ENCODE results near the gene RNF224.

Gene RNF224

DNA sequence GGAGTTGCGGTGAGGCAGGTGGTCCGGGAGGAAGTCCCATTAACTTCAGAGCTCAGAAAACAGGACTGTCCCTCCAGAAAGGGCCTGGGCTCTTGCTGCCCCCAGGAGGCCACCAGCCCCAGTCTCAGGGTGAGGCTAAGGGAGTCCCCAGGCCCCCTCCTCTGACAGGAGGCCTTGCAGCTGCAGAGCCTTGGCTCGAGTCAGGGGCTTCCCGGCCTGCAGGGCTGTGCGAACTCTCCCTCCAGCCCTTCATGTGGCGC is 20.5 kb downstream of the RNF224 start:
- TF ChIP-seq POLR2A (IDR thresholded peaks at IDR 0.05; ENCODE audit: low read depth, low read length) (no peak), PAX5 (IDR thresholded peaks at IDR 0.05; ENCODE audit: insufficient read depth, low read length, severe bottlenecking) (no peak), POU2F2 (IDR thresholded peaks at IDR 0.05; ENCODE audit: low read depth, low read length) (no peak), TAF1 (IDR thresholded peaks at IDR 0.05; ENCODE audit: low read depth, low read length) (no peak), POLR2AphosphoS5 (IDR thresholded peaks at IDR 0.05; ENCODE audit: low read depth, low read length) (no peak), SPI1 (IDR thresholded peaks at IDR 0.05; ENCODE audit: low read depth, low read length) (no peak)
- no peak for FAIRE-seq
- DNase-seq (ENCODE audit: insufficient read length, low spot score) = no peak

DNA sequence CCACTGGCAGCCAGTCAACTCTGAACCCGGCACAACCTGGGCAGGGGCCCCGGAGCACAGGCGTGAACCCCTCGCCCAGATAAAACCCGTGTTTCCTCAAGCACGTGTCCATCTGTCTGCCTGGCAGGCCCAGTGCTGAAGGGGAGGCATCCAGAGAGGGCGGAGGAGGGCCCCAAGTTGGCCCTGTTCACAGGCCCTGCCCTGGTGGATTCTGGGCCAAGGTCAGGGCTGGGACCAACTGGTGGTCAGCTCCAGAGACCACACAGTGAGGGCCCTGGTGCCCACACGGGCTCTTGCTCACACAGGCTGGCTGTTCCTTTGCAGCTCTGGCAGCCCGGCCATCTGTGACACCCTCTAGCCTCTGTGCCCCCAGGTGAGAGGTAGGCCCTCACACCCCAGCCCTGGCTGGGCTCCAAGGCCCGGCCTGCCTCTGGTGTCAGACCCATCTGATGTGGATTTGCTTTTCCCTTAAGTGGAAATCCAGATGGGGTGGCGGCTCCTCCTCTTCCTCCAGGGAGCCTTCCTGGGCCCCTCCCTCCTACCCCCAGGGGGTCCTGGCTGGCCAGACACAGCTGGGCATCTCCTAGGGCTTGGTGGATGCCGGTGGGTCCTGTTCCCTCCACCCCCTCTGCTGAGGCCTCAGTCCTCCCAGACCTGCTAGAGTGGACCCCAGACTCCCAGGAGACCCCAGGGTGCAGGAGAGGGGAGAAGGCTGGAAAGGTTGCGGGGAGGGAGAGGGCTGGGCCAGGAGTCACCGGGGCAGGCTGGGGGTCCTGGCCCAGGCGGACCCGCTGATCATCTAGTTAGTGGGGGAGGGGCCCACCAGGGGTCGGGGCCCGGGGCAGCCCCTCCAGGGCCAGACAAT is 23.3 kb downstream of the RNF224 start:
- DNase-seq (ENCODE audit: insufficient read length, low spot score) (no peak), FAIRE-seq (no peak)
- TF ChIP-seq POLR2A (IDR thresholded peaks at IDR 0.05; ENCODE audit: low read depth, low read length) (no peak), POLR2AphosphoS5 (IDR thresholded peaks at IDR 0.05; ENCODE audit: low read depth, low read length) (no peak), SPI1 (IDR thresholded peaks at IDR 0.05; ENCODE audit: low read depth, low read length) (no peak), PAX5 (IDR thresholded peaks at IDR 0.05; ENCODE audit: insufficient read depth, low read length, severe bottlenecking) (no peak), TAF1 (IDR thresholded peaks at IDR 0.05; ENCODE audit: low read depth, low read length) (no peak), POU2F2 (IDR thresholded peaks at IDR 0.05; ENCODE audit: low read depth, low read length) (no peak)

DNA sequence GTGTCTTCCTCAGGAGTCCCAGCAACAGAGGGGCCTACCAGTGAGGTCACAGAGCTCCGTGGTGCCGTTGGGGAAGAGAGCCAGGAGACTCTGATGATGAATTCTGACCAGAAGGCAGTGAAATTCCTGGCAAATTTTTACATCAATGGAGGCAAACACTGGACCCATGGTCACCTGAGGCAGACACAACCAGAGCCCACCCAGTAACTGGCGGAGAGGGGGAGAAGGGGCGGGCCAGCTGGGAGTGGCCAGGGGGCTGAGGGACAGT is 23.8 kb downstream of the RNF224 start, which contains the start of gene STPG3:
Gene STPG3, plus strand, starts transcription at position 93 of the 268 bp plus-strand sequence. Its CDS starts 1 bp downstream, at position 94.
- FAIRE-seq (no peak), DNase-seq (ENCODE audit: insufficient read length, low spot score) (no peak)
- no peak for TF ChIP-seq POLR2A (IDR thresholded peaks at IDR 0.05; ENCODE audit: low read depth, low read length)
- no peak for TF ChIP-seq TAF1 (IDR thresholded peaks at IDR 0.05; ENCODE audit: low read depth, low read length)
- no peak for TF ChIP-seq POLR2AphosphoS5 (IDR thresholded peaks at IDR 0.05; ENCODE audit: low read depth, low read length)
- TF ChIP-seq PAX5 (IDR thresholded peaks at IDR 0.05; ENCODE audit: insufficient read depth, low read length, severe bottlenecking) = no peak
- no peak for TF ChIP-seq POU2F2 (IDR thresholded peaks at IDR 0.05; ENCODE audit: low read depth, low read length)
- no peak for TF ChIP-seq SPI1 (IDR thresholded peaks at IDR 0.05; ENCODE audit: low read depth, low read length)

DNA sequence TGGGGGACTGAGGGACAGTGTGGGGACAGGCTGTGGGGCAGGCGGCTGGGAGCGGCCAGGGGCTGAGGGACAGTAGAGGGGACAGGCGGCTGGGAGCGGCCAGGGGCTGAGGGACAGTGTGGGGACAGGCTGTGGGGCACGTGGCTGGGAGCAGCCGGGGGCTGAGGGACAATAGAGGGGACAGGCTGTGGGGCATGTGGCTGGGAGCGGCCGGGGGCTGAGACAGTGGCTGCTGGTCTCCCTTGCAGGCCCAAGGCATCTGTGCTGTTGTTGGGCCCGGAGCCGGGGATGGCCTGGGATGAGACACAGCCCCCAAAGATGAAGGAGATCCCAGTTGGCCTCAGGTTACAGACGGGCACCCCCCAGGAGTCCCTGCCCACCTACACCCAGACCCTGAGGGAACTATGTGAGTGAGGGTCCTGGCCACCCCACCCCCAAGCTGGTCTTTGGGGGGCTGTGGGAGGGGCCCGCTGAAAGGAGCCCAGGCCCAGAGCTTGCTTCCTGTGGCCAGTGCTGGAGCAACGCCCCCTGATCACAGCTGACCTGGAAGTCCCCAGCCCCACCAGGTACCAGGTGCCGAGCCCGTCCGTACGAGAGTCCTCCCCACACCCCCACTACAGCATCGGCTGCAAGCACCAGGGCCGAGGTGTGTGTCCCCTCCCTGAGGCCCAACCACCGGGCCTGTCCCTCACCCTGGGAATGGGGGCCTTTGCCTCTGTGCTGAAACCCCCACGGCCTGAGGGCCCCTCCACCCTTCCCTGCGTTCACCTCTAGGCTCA is 24.4 kb downstream of the RNF224 start:
- FAIRE-seq (no peak), DNase-seq (ENCODE audit: insufficient read length, low spot score) (no peak)
- TF ChIP-seq POLR2AphosphoS5 (IDR thresholded peaks at IDR 0.05; ENCODE audit: low read depth, low read length) = no peak

DNA sequence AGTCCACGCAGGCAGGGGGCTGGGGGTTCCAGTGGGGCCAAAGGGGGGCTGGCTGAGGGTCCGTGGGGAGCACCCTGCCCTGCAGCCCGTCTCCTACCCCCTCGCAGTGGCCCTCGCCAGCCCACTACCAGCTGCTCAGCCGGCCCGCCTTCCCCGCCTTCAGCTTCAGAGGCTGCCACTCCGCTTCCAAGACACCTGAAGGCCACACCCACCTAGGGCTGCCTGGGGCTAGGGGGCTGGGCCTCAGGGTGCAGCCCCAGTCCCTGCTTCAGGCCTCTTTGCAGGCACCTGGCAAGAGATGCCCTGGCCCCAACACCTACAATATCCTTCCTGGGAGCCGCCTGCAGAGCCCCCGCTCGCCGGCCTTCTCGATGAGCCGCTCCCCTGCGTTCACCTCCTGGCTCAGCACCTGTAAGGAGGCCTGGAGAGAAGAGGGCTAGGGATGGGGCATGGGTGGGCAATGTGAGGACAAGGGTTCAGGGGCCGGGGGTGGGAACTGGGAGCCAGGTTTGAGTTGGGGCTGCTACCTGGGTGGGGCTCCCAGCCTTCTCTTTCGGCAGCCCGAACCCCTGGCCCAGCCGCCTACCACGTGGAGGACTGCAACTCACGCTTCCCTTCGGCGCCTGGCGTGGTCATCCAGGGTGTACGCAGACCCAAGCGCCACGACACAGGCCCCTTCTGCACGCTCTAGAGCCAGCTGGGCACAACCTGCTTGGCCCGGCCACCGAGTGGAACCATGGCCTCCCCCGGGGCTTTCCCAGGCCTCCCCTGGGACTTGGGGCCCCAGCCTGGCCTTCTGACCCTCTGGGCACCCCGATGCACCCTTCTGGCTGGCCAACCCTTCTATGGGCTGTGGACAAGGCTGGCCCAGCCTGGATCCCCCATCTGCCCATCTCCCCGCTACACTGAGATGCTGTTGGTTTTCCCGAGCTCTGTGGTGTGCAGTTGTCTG is 25.5 kb downstream of the RNF224 start:
- FAIRE-seq (peak; percentile 16), DNase-seq (ENCODE audit: insufficient read length, low spot score) (no peak)
- no peak for TF ChIP-seq POU2F2 (IDR thresholded peaks at IDR 0.05; ENCODE audit: low read depth, low read length)
- no peak for TF ChIP-seq TAF1 (IDR thresholded peaks at IDR 0.05; ENCODE audit: low read depth, low read length)
- TF ChIP-seq PAX5 (IDR thresholded peaks at IDR 0.05; ENCODE audit: insufficient read depth, low read length, severe bottlenecking) = no peak
- no peak for TF ChIP-seq POLR2A (IDR thresholded peaks at IDR 0.05; ENCODE audit: low read depth, low read length)
- TF ChIP-seq POLR2AphosphoS5 (IDR thresholded peaks at IDR 0.05; ENCODE audit: low read depth, low read length) = no peak
- no peak for TF ChIP-seq SPI1 (IDR thresholded peaks at IDR 0.05; ENCODE audit: low read depth, low read length)

DNA sequence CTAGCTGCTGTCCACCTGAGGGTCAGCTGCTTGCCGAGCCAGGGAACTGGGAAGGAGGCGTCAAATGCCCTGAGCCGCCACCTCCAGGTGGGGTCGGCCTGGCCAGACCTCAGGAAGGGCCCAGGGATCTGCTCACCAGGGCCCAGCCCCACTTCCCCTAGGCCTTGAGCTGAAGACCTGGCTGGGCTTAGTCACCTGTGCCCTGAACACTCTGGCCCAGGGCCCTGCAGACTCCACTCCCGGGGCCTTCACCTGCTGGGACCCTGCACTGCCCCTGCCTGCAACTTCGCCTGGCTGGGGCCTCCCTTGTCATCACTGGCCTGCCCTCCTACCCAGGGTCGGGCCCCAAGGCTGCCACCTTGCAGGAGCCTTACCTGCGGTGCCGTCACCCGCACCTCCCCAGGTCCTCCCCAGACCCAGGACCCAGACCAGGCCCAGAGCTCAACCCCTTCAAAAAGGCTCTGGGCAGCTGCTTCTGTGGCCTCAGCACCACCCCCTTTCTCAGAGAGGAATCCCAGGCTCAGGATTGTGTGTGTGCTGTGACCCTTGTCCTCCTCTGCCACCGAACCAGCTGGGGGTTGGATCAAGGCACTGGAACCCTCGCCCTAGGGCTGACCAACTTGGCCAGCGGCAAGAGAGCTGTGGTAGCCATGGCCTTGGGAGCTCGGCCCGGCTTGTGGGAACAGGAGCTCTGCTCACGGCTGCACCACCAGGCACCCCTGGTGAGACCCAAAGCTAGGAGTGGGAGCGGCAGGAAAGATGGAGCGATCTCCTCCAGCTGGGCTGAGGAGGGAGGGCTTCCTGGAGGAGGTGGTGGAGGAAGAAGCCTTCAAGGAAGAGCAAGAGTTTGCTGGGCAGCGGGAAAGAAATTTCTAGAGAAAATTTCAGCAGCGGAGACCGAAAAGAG is 26.7 kb downstream of the RNF224 start:
- no peak for TF ChIP-seq POLR2A (IDR thresholded peaks at IDR 0.05; ENCODE audit: low read depth, low read length)
- TF ChIP-seq PAX5 (IDR thresholded peaks at IDR 0.05; ENCODE audit: insufficient read depth, low read length, severe bottlenecking) = no peak
- TF ChIP-seq TAF1 (IDR thresholded peaks at IDR 0.05; ENCODE audit: low read depth, low read length) = no peak
- no peak for TF ChIP-seq SPI1 (IDR thresholded peaks at IDR 0.05; ENCODE audit: low read depth, low read length)
- TF ChIP-seq POU2F2 (IDR thresholded peaks at IDR 0.05; ENCODE audit: low read depth, low read length) = no peak
- TF ChIP-seq POLR2AphosphoS5 (IDR thresholded peaks at IDR 0.05; ENCODE audit: low read depth, low read length) = no peak
- DNase-seq (ENCODE audit: insufficient read length, low spot score) (no peak), FAIRE-seq (no peak)

DNA sequence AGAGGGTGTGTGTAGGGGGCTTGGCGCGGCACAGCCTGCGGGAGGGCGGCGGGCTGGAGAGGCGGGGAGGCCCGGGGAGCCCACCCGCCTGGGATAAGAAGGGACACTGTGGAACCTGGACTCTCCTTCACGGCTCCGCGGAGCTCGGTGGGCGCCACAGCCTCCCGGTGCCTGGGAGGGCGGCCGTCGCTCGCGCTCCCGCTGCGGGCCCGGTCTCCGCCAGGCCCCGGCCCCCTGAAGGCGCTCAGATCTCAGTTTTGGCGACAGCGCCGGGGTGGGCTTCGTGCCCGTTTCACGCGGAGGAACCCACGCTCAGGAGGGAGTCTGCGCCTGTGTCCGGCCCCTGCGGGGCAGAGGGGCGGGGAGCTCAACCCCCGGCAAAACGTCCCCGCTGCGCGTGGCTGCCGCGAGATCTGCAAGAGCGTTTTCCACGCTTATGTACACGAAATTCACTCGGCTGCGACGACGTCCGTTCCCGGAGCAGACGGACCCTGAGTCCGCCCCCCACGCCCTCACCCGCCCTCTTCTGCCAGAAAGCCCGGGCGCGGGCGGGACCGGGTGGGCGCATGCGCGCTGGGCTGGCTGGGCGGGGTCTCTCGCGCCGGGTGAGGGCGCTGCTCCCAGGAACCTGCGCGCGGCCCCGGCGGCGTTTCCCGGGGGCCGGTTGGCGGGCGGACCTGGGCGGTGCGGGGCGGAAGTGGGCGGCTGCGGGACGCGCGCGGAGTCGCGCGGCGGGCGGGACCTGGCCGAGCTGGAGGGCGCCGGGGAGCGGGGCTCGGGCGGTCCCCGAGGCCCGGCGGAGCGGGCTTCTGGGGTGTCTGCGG is 27.5 kb downstream of the RNF224 start, which contains the start of gene NELFB:
Gene NELFB, plus strand, starts transcription at position 704 of the 824 bp plus-strand sequence.
- TF ChIP-seq POLR2AphosphoS5 (IDR thresholded peaks at IDR 0.05; ENCODE audit: low read depth, low read length) (0 out of 2 replicates have a peak, but pooled peaks have one; percentile 33), POU2F2 (IDR thresholded peaks at IDR 0.05; ENCODE audit: low read depth, low read length) (no peak), PAX5 (IDR thresholded peaks at IDR 0.05; ENCODE audit: insufficient read depth, low read length, severe bottlenecking) (peak; percentile 72)
- DNase-seq (ENCODE audit: insufficient read length, low spot score) (peak; percentile 100), FAIRE-seq (peak; percentile 98)
